ENCODE data around the gene ATP6V0B. TPM values are rescaled to one million over a fixed set of nuclear protein-coding genes. Genes with fewer than 3 reads are reported as not detected.

Gene ATP6V0B
- total RNA-seq, 1 experiment from 2014 or later = 241 TPM

DNA sequence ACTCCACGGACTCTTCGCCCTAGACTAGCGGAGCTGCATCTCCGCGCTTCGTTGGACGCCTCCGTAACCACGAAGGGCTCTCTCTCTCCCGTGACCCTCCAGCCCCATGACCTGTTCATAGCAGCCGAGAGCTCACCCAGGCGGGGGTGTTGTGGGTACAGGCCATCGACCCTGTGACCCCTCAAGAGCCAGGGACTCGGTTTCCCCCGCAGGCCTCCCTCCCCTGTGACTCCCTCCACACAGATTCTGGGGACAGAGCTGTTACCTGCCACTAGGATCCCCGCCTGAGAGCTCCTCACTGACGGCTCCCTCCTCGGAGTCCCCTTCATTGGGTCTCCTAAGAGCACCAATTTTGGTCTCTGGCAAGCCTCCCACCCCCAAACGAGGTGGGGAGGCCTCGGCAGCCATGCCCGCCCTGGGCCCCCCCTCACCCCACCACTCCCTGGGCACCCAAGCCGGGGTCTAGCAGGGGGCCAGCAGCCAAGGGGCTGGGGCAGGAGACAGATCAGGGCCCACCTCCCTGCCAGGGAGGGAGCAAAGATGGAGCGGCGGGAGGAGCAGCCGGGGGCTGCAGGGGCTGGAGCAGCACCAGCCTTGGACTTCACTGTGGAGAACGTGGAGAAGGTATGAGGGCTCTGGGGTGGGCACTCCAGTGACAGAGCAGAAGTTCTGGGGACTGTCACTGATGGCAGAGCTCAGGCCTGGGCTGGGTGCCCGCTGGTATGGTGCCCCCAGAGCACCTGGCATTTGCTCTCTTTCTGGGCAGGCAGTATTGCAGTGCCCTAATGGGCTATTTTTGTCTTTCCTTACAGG is 27.5 kb upstream of the ATP6V0B start:
- no peaks in the 10 kb centered on the region for H3K9me2 ChIP-seq (replicated peaks; ENCODE audit: low read length)
- BruUV-seq (replicated peaks) = TSS peak; percentile 64
- intact Hi-C loops (cut with micrococcal nuclease) = loop anchor here (2.0 to 5.0 kb wide), 2 partner anchors 22 to 240 kb away; partner anchors contain the start of gene ST3GAL3
- peaks cover 6% of the 10 kb centered on the region; the same call in 1 of the 2 replicates for H3K36me3 ChIP-seq (ENCODE audit: low read depth, low read length)
- peak overlapping the region; percentile 84 for H3K27ac ChIP-seq (ENCODE audit: low read length)
- H3K9ac ChIP-seq (ENCODE audit: low read length) = peak overlapping the region; percentile 97
- ATAC-seq (no peak), DNase-seq (no peak)
- ChIA-PET POLR2A (ENCODE audit: unreplicated experiment) (interaction anchor here (0.6 kb wide), 1 partner anchor 298 kb away, joined by 4 read pairs; the partner anchor contains the start of gene KDM4A), CTCF (interaction anchor here (2.2 kb wide), 1 partner anchor 14 kb away, joined by 7 read pairs; the partner anchor contains the start of gene ARTN)
- H4K20me1 ChIP-seq (ENCODE audit: low read length) = no peaks in the 10 kb centered on the region
- H3F3A ChIP-seq (ENCODE audit: low read length, unreplicated experiment) = no peaks in the 10 kb centered on the region
- TF ChIP-seq EZH2phosphoT487 (IDR thresholded peaks at IDR 0.05; ENCODE audit: borderline replicate concordance, low read length) (no peak), EZH2 (IDR thresholded peaks at IDR 0.05; ENCODE audit: low read length, unreplicated experiment) (no peak)
- TF ChIP-seq, protein P1, sequence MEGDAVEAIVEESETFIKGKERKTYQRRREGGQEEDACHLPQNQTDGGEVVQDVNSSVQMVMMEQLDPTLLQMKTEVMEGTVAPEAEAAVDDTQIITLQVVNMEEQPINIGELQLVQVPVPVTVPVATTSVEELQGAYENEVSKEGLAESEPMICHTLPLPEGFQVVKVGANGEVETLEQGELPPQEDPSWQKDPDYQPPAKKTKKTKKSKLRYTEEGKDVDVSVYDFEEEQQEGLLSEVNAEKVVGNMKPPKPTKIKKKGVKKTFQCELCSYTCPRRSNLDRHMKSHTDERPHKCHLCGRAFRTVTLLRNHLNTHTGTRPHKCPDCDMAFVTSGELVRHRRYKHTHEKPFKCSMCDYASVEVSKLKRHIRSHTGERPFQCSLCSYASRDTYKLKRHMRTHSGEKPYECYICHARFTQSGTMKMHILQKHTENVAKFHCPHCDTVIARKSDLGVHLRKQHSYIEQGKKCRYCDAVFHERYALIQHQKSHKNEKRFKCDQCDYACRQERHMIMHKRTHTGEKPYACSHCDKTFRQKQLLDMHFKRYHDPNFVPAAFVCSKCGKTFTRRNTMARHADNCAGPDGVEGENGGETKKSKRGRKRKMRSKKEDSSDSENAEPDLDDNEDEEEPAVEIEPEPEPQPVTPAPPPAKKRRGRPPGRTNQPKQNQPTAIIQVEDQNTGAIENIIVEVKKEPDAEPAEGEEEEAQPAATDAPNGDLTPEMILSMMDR (conservative IDR thresholded peaks at IDR 0.05; ENCODE audit: low read depth, low read length) = no peak
- H3K4me1 ChIP-seq (ENCODE audit: insufficient read depth, low read length) = peaks cover 35% of the 10 kb centered on the region
- H3K9me3 ChIP-seq (ENCODE audit: low read length) = no peaks in the 10 kb centered on the region
- H3K4me2 ChIP-seq (ENCODE audit: low read length) = peak overlapping the region; percentile 100
- no peaks in the 10 kb centered on the region for H3K27me3 ChIP-seq (ENCODE audit: low read length)
- peak overlapping the region; percentile 86 for H2AFZ ChIP-seq (ENCODE audit: low read length)
- H3K79me2 ChIP-seq (ENCODE audit: low read length) = peaks cover 68% of the 10 kb centered on the region
- H3K4me3 ChIP-seq (ENCODE audit: low read length) = peak overlapping the region; percentile 99

DNA sequence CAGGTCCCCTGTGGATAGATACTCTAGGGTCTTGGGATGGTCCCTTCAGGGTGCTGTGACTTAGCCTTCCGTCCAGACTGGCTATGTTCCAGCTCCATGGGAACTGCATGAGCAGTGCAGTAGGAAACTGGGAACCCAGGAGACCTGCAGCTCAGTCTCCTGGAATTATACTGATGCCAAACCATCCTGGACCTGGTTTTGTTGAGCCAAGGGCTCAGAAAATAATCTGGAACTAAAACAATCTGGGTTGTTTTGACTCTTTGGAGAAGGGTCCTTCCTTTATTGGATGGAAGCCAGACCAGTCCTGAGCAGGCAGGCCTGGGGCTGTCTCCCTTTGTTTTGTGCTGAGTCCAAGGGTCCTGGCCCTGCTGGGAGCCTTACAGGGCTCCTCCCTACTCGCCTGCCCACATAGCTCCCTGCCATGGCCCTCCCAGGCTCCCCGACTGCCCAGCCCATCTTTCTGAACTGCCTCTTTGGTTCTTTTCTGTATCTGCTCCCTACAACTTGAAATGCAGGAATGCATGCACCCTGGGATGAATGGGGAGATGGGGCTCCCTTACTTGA is 26.8 kb upstream of the ATP6V0B start:
- ATAC-seq (no peak), DNase-seq (peak; percentile 17)
- CTCF ChIA-PET = no interaction called here
- Histone ChIP-seq H3K27me3 (ENCODE audit: low read length) (no peaks in the 10 kb centered on the region), H3K9me2 (replicated peaks; ENCODE audit: low read length) (no peaks in the 10 kb centered on the region), H3K79me2 (ENCODE audit: low read length) (peaks cover 75% of the 10 kb centered on the region), H2AFZ (ENCODE audit: low read length) (no peak overlapping the region), H3K9ac (ENCODE audit: low read length) (peak overlapping the region; percentile 97), H3K9me3 (ENCODE audit: low read length) (no peaks in the 10 kb centered on the region), H3F3A (ENCODE audit: low read length, unreplicated experiment) (no peaks in the 10 kb centered on the region), H3K4me2 (ENCODE audit: low read length) (peak overlapping the region; percentile 100), H3K36me3 (ENCODE audit: low read depth, low read length) (peaks cover 6% of the 10 kb centered on the region; the same call in 1 of the 2 replicates), H3K4me1 (ENCODE audit: insufficient read depth, low read length) (peaks cover 35% of the 10 kb centered on the region), H3K27ac (ENCODE audit: low read length) (no peak overlapping the region), H3K4me3 (ENCODE audit: low read length) (peak overlapping the region; percentile 99), H4K20me1 (ENCODE audit: low read length) (no peaks in the 10 kb centered on the region)
- POLR2A ChIA-PET (ENCODE audit: unreplicated experiment) = interaction anchor here (0.7 kb wide), 1 partner anchor 12 kb away, joined by 3 read pairs; no protein-coding TSS in a partner anchor
- BruUV-seq (replicated peaks) = no TSS peak
- TF ChIP-seq, protein P1 (conservative IDR thresholded peaks at IDR 0.05; ENCODE audit: low read depth, low read length) = no peak
- TF ChIP-seq EZH2 (IDR thresholded peaks at IDR 0.05; ENCODE audit: low read length, unreplicated experiment) (no peak), EZH2phosphoT487 (IDR thresholded peaks at IDR 0.05; ENCODE audit: borderline replicate concordance, low read length) (no peak)
- intact Hi-C loops (cut with micrococcal nuclease) = loop anchor here (2.0 to 5.0 kb wide), 2 partner anchors 21 to 241 kb away; partner anchors contain the start of gene ST3GAL3
